OCI-LY1 (cell line): ENCODE measurements around the gene AFDN.

ENCODE experiments used
- CTCF ChIP-seq: fragments of 200-600 bp; sonication (generic), shearing (Covaris generic); IDR thresholded peaks from 2 replicates; pipeline ENCODE4 v1.5.1; 2017; ENCODE audit warnings: mild to moderate bottlenecking, antibody characterized with exemption, low read length, moderate library complexity, mixed read lengths
- EZH2 ChIP-seq: fragments of 200-600 bp; sonication (generic), shearing (Covaris generic); IDR thresholded peaks from 2 replicates; pipeline ENCODE4 v1.8.0; 2017; ENCODE audit warnings: borderline replicate concordance, mixed run types, mild to moderate bottlenecking, antibody characterized with exemption, low read length, moderate library complexity, mixed read lengths

- TF ChIP-seq CTCF = no peak
- TF ChIP-seq EZH2 = no peak
Measured at GRCh38 chr6:167787896-167788562, 38.7 kb upstream of the AFDN start.
